OCI-LY7 (cell line): ENCODE data around the gene FRRS1.

Experiments
- EZH2phosphoT487 ChIP-seq: fragments of 200-600 bp; sonication (generic); IDR thresholded peaks from 2 replicates; pipeline ENCODE4 v1.6.1; 2018; ENCODE audit warnings: low read depth, borderline replicate concordance, mild to moderate bottlenecking, mixed run types, antibody characterized with exemption, low read length, moderate library complexity, mixed read lengths
- TF ChIP-seq, protein P1 (sequence below): fragments of 200-600 bp; sonication (generic); conservative IDR thresholded peaks from 2 replicates; pipeline ENCODE4 v1.5.1; 2014; ENCODE audit warnings: mild to moderate bottlenecking, antibody characterized with exemption, low read length, moderate library complexity, mixed read lengths

GRCh38 chr1:99737016-99737415 is 29.4 kb downstream of the FRRS1 start:
- TF ChIP-seq, protein P1, sequence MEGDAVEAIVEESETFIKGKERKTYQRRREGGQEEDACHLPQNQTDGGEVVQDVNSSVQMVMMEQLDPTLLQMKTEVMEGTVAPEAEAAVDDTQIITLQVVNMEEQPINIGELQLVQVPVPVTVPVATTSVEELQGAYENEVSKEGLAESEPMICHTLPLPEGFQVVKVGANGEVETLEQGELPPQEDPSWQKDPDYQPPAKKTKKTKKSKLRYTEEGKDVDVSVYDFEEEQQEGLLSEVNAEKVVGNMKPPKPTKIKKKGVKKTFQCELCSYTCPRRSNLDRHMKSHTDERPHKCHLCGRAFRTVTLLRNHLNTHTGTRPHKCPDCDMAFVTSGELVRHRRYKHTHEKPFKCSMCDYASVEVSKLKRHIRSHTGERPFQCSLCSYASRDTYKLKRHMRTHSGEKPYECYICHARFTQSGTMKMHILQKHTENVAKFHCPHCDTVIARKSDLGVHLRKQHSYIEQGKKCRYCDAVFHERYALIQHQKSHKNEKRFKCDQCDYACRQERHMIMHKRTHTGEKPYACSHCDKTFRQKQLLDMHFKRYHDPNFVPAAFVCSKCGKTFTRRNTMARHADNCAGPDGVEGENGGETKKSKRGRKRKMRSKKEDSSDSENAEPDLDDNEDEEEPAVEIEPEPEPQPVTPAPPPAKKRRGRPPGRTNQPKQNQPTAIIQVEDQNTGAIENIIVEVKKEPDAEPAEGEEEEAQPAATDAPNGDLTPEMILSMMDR, result peak; percentile 57
- no peak for TF ChIP-seq EZH2phosphoT487
